Measurements from ENCODE around the gene RAG1. TPM values are rescaled to one million over a fixed set of nuclear protein-coding genes. Genes with fewer than 3 reads are reported as not detected.

The RAG1 gene
- total and polyA plus RNA-seq, 2 of the 8 experiments (the other 6 are each of a cell fraction or from before 2014, with no cell fraction given) = 0.14 to 0.58 TPM

Other genes with a start within 250 kb of the RAG1 start
- 8.8 and 9.4 TPM in 2 replicates for gene TRAF6, start 57.7 kb upstream of the RAG1 start, total RNA-seq (2021; fragmentation: NEBNext Ultra II Directional; extraction: Animal tissue kit (Norgen Biotek cat#: 25700))
- gene TRAF6, start 57.7 kb upstream of the RAG1 start, polyA plus RNA-seq (2011; rRNA removed) = 2.6 and 4.6 TPM in 2 replicates
- 22.3 and 23.9 TPM in 2 replicates for gene IFTAP, start 26.5 kb downstream of the RAG1 start, total RNA-seq (2021; fragmentation: NEBNext Ultra II Directional; extraction: Animal tissue kit (Norgen Biotek cat#: 25700))
- 13.0 and 21.2 TPM in 2 replicates for gene IFTAP, start 26.5 kb downstream of the RAG1 start, polyA plus RNA-seq (2011; rRNA removed)
- not detected in 2 replicates for gene RAG2, start 30.2 kb downstream of the RAG1 start, total RNA-seq (2021; fragmentation: NEBNext Ultra II Directional; extraction: Animal tissue kit (Norgen Biotek cat#: 25700))
- gene RAG2, start 30.2 kb downstream of the RAG1 start, polyA plus RNA-seq (2011; rRNA removed) = not detected in 2 replicates